Osteoblast (primary cell): Measurements from ENCODE around the gene HOXA1. TPM values are rescaled to one million over a fixed set of nuclear protein-coding genes. Genes with fewer than 3 reads are reported as not detected.

Experiments used
- DNase-seq: peaks from one replicate; pipeline ENCODE4 v3.0.0; 2011; ENCODE audit warnings: low spot score, mixed read lengths; ENCODE audit not compliant: insufficient read length; ENCODE audit errors: missing footprints
- H2AFZ ChIP-seq: 2 replicates; pipeline ENCODE4 v1.6.0; 2011; ENCODE audit warnings: mild to moderate bottlenecking, low read length
- H3K27ac ChIP-seq: 2 replicates; pipeline ENCODE4 v1.5.1; 2011; ENCODE audit warnings: mild to moderate bottlenecking, low read depth, low read length, moderate library complexity
- H3K27me3 ChIP-seq: 2 replicates; pipeline ENCODE4 v1.6.0; 2012; ENCODE audit warnings: mild to moderate bottlenecking, control low read depth, inconsistent platforms, low read length, moderate library complexity; ENCODE audit not compliant: insufficient read depth
- H3K36me3 ChIP-seq: 2 replicates; pipeline ENCODE4 v1.5.1; 2011; ENCODE audit warnings: mild to moderate bottlenecking, low read length, control low read depth, moderate library complexity; ENCODE audit not compliant: insufficient read depth
- H3K4me1 ChIP-seq: 2 replicates; pipeline ENCODE4 v1.5.1; 2011; ENCODE audit warnings: mild to moderate bottlenecking, low read length, control low read depth, moderate library complexity; ENCODE audit not compliant: insufficient read depth
- H3K4me2 ChIP-seq: 2 replicates; pipeline ENCODE4 v1.6.0; 2011; ENCODE audit warnings: mild to moderate bottlenecking, low read length; ENCODE audit not compliant: insufficient read depth
- H3K4me3 ChIP-seq: fragments of 200-600 bp; sonication (generic); 3 replicates; pipeline ENCODE4 v1.5.1; 2012; ENCODE audit warnings: mild to moderate bottlenecking, low read length, inconsistent platforms; ENCODE audit not compliant: insufficient read depth
- H3K79me2 ChIP-seq: 2 replicates; pipeline ENCODE4 v1.6.0; 2012; ENCODE audit warnings: mild to moderate bottlenecking, low read length, control low read depth, inconsistent platforms; ENCODE audit not compliant: insufficient read depth
- H3K9me3 ChIP-seq: 2 replicates; pipeline ENCODE4 v1.5.1; 2011; ENCODE audit warnings: low read depth, low read length, control low read depth
- H4K20me1 ChIP-seq: 2 replicates; pipeline ENCODE4 v1.6.0; 2012; ENCODE audit warnings: mild to moderate bottlenecking, low read length, control low read depth; ENCODE audit not compliant: insufficient read depth
- CTCF ChIP-seq: IDR thresholded peaks from 2 replicates; pipeline ENCODE4 v1.5.1; 2011; ENCODE audit warnings: mild to moderate bottlenecking, low read depth, low read length, moderate library complexity; ENCODE audit errors: extremely low read depth
- total RNA-seq: library from RNA; depleted of rRNA; stranded (reverse); fragments of >200 nt; gene quantifications from 2 replicates; pipeline ENCODE4 v1.2.3, GENCODE V29; 2012

Gene HOXA1
- total RNA-seq, 1 donor = 0.72 TPM

- Histone ChIP-seq H4K20me1 (peaks cover 4% of the 10 kb centered on the region), H3K27me3 (no peaks in the 10 kb centered on the region), H3K27ac (peak overlapping the region; percentile 10), H3K36me3 (peaks cover 59% of the 10 kb centered on the region), H3K79me2 (peaks cover 92% of the 10 kb centered on the region), H3K4me3 (no peak overlapping the region), H2AFZ (no peak overlapping the region), H3K4me2 (no peak overlapping the region), H3K9me3 (no peaks in the 10 kb centered on the region), H3K4me1 (peaks cover 21% of the 10 kb centered on the region)
- DNase-seq = peak; percentile 36
- TF ChIP-seq CTCF = no peak
Measured at GRCh38 chr7:27143950-27144780, 48.4 kb upstream of the HOXA1 start.

GRCh38 chr7:27143023-27143949 lies 47.5 kb upstream of the HOXA1 start, which contains the start of gene HOXA5:
Gene HOXA5, minus strand, starts transcription at chr7:27143681. Its CDS starts 74 bp downstream, at chr7:27143607.
- Histone ChIP-seq H3K4me3 (peak within 1 kb of the TSS; percentile 63), H4K20me1 (peaks cover 4% of the 10 kb centered on the region), H2AFZ (no peak within 1 kb of the TSS), H3K79me2 (peaks cover 92% of the 10 kb centered on the region), H3K4me1 (peaks cover 14% of the 10 kb centered on the region), H3K4me2 (peak within 1 kb of the TSS; percentile 59), H3K9me3 (no peaks in the 10 kb centered on the region), H3K36me3 (peaks cover 59% of the 10 kb centered on the region), H3K27ac (peak within 1 kb of the TSS; percentile 37), H3K27me3 (no peaks in the 10 kb centered on the region)
- TF ChIP-seq CTCF = peak; percentile 37
- DNase-seq = peak; percentile 96

GRCh38 chr7:27142580-27143022 lies 46.8 kb upstream of the HOXA1 start:
- Histone ChIP-seq H3K79me2 (peaks cover 90% of the 10 kb centered on the region), H3K27me3 (no peaks in the 10 kb centered on the region), H3K27ac (peak overlapping the region; percentile 37), H3K36me3 (peaks cover 59% of the 10 kb centered on the region), H3K4me2 (peak overlapping the region; percentile 43), H3K4me1 (peaks cover 16% of the 10 kb centered on the region), H2AFZ (no peak overlapping the region), H3K4me3 (peak overlapping the region; percentile 63), H3K9me3 (no peaks in the 10 kb centered on the region), H4K20me1 (peaks cover 4% of the 10 kb centered on the region)
- TF ChIP-seq CTCF = no peak
- DNase-seq = no peak
